ENCODE measurements around the gene COL28A1. TPM values are rescaled to one million over a fixed set of nuclear protein-coding genes. Genes with fewer than 3 reads are reported as not detected.

COL28A1 gene
- polyA plus RNA-seq, 4 donors = 1.1 to 3.1 (median 1.5) TPM

- no peaks in the 10 kb centered on the region for H3K27me3 ChIP-seq (ENCODE audit: control insufficient read depth in 3 of 3, insufficient read depth in 3 of 3, low read length in 3 of 3)
- no peak overlapping the region for H3K4me3 ChIP-seq (ENCODE audit: low read depth in 1 of 3, low read length in 3 of 3)
- no peak for FAIRE-seq
- no peaks in the 10 kb centered on the region for H3K36me3 ChIP-seq (ENCODE audit: control insufficient read depth in 3 of 3, insufficient read depth in 2 of 3, low read depth in 1 of 3, low read length in 3 of 3)
- DNase-seq = no peak
- H3K9me3 ChIP-seq (ENCODE audit: control insufficient read depth in 2 of 2, insufficient read depth in 1 of 2, low read depth in 1 of 2, low read length in 1 of 2) = peaks cover 0 to 6% of the 10 kb centered on the region in 2 donors
- 53 to 66% (median 62%) methylated on average over 5 of the region's 5 CpGs for WGBS, 3 donors
- H3K27ac ChIP-seq (ENCODE audit: low read depth in 1 of 3, low read length in 2 of 3) = no peak overlapping the region
- H3K4me1 ChIP-seq (ENCODE audit: control insufficient read depth in 3 of 3, insufficient read depth in 2 of 3, low read depth in 1 of 3, low read length in 2 of 3) = no peaks in the 10 kb centered on the region
These were observed 96.8 kb downstream of the COL28A1 start for GRCh38 chr7:7438851-7439250.

- H3K4me1 ChIP-seq (ENCODE audit: control insufficient read depth in 3 of 3, insufficient read depth in 2 of 3, low read depth in 1 of 3, low read length in 2 of 3) = peaks cover 0 to 3% (median 0%) of the 10 kb centered on the region in 3 donors
- no peaks in the 10 kb centered on the region for H3K27me3 ChIP-seq (ENCODE audit: control insufficient read depth in 3 of 3, insufficient read depth in 3 of 3, low read length in 3 of 3)
- H3K27ac ChIP-seq (ENCODE audit: low read depth in 1 of 3, low read length in 2 of 3) = no peak overlapping the region
- H3K4me3 ChIP-seq (ENCODE audit: low read depth in 1 of 3, low read length in 3 of 3) = no peak overlapping the region
- no peak for DNase-seq
- whole genome bisulfite sequencing, 3 donors = 85 to 97% (median 97%) methylated on average over 1 of the region's 1 CpG
- no peak for FAIRE-seq
- H3K36me3 ChIP-seq (ENCODE audit: control insufficient read depth in 3 of 3, insufficient read depth in 2 of 3, low read depth in 1 of 3, low read length in 3 of 3) = no peaks in the 10 kb centered on the region
- peaks cover 0 to 4% of the 10 kb centered on the region in 2 donors for H3K9me3 ChIP-seq (ENCODE audit: control insufficient read depth in 2 of 2, insufficient read depth in 1 of 2, low read depth in 1 of 2, low read length in 1 of 2)
These were observed 99.7 kb downstream of the COL28A1 start for GRCh38 chr7:7435978-7436377.

GRCh38 chr7:7434329-7434728 is 101.3 kb downstream of the COL28A1 start:
- FAIRE-seq (no peak), DNase-seq (no peak)
- Histone ChIP-seq H3K27me3 (ENCODE audit: control insufficient read depth in 3 of 3, insufficient read depth in 3 of 3, low read length in 3 of 3) (no peaks in the 10 kb centered on the region), H3K4me3 (ENCODE audit: low read depth in 1 of 3, low read length in 3 of 3) (no peak overlapping the region), H3K4me1 (ENCODE audit: control insufficient read depth in 3 of 3, insufficient read depth in 2 of 3, low read depth in 1 of 3, low read length in 2 of 3) (peaks cover 0 to 3% (median 0%) of the 10 kb centered on the region in 3 donors), H3K9me3 (ENCODE audit: control insufficient read depth in 2 of 2, insufficient read depth in 1 of 2, low read depth in 1 of 2, low read length in 1 of 2) (no peaks in the 10 kb centered on the region), H3K36me3 (ENCODE audit: control insufficient read depth in 3 of 3, insufficient read depth in 2 of 3, low read depth in 1 of 3, low read length in 3 of 3) (no peaks in the 10 kb centered on the region), H3K27ac (ENCODE audit: low read depth in 1 of 3, low read length in 2 of 3) (no peak overlapping the region)
- whole genome bisulfite sequencing, 3 donors = 46 to 78% (median 73%) methylated on average over 3 of the region's 3 CpGs

GRCh38 chr7:7433811-7434210 is 101.9 kb downstream of the COL28A1 start:
- FAIRE-seq (no peak), DNase-seq (peak in 1 of 2 donors; percentile 36)
- Histone ChIP-seq H3K36me3 (ENCODE audit: control insufficient read depth in 3 of 3, insufficient read depth in 2 of 3, low read depth in 1 of 3, low read length in 3 of 3) (no peaks in the 10 kb centered on the region), H3K27me3 (ENCODE audit: control insufficient read depth in 3 of 3, insufficient read depth in 3 of 3, low read length in 3 of 3) (no peaks in the 10 kb centered on the region), H3K27ac (ENCODE audit: low read depth in 1 of 3, low read length in 2 of 3) (no peak overlapping the region), H3K4me3 (ENCODE audit: low read depth in 1 of 3, low read length in 3 of 3) (no peak overlapping the region), H3K9me3 (ENCODE audit: control insufficient read depth in 2 of 2, insufficient read depth in 1 of 2, low read depth in 1 of 2, low read length in 1 of 2) (no peaks in the 10 kb centered on the region), H3K4me1 (ENCODE audit: control insufficient read depth in 3 of 3, insufficient read depth in 2 of 3, low read depth in 1 of 3, low read length in 2 of 3) (peaks cover 0 to 3% (median 0%) of the 10 kb centered on the region in 3 donors)
- 46 to 59% (median 47%) methylated on average over 1 of the region's 1 CpG for WGBS, 3 donors

- DNase-seq (no peak), FAIRE-seq (no peak)
- WGBS, 3 donors = 91 to 93% (median 91%) methylated on average over 7 of the region's 7 CpGs
- H3K36me3 ChIP-seq (ENCODE audit: control insufficient read depth in 3 of 3, insufficient read depth in 2 of 3, low read depth in 1 of 3, low read length in 3 of 3) = no peaks in the 10 kb centered on the region
- H3K27ac ChIP-seq (ENCODE audit: low read depth in 1 of 3, low read length in 2 of 3) = no peak overlapping the region
- peaks cover 0 to 3% (median 0%) of the 10 kb centered on the region in 3 donors for H3K4me1 ChIP-seq (ENCODE audit: control insufficient read depth in 3 of 3, insufficient read depth in 2 of 3, low read depth in 1 of 3, low read length in 2 of 3)
- no peak overlapping the region for H3K4me3 ChIP-seq (ENCODE audit: low read depth in 1 of 3, low read length in 3 of 3)
- no peaks in the 10 kb centered on the region for H3K9me3 ChIP-seq (ENCODE audit: control insufficient read depth in 2 of 2, insufficient read depth in 1 of 2, low read depth in 1 of 2, low read length in 1 of 2)
- H3K27me3 ChIP-seq (ENCODE audit: control insufficient read depth in 3 of 3, insufficient read depth in 3 of 3, low read length in 3 of 3) = no peaks in the 10 kb centered on the region
These were observed 102.7 kb downstream of the COL28A1 start for GRCh38 chr7:7432979-7433378.

GRCh38 chr7:7428806-7429205 is 106.9 kb downstream of the COL28A1 start:
- DNase-seq = no peak
- 82 to 91% (median 88%) methylated on average over 4 of the region's 4 CpGs for WGBS, 3 donors
- FAIRE-seq = no peak

GRCh38 chr7:7427363-7427762 is 108.3 kb downstream of the COL28A1 start:
- Histone ChIP-seq H3K27ac (ENCODE audit: low read depth in 1 of 3, low read length in 2 of 3) (no peak overlapping the region), H3K4me3 (ENCODE audit: low read depth in 1 of 3, low read length in 3 of 3) (no peak overlapping the region), H3K27me3 (ENCODE audit: control insufficient read depth in 3 of 3, insufficient read depth in 3 of 3, low read length in 3 of 3) (no peaks in the 10 kb centered on the region), H3K36me3 (ENCODE audit: control insufficient read depth in 3 of 3, insufficient read depth in 2 of 3, low read depth in 1 of 3, low read length in 3 of 3) (no peaks in the 10 kb centered on the region), H3K4me1 (ENCODE audit: control insufficient read depth in 3 of 3, insufficient read depth in 2 of 3, low read depth in 1 of 3, low read length in 2 of 3) (peaks cover 0 to 4% (median 3%) of the 10 kb centered on the region in 3 donors), H3K9me3 (ENCODE audit: control insufficient read depth in 2 of 2, insufficient read depth in 1 of 2, low read depth in 1 of 2, low read length in 1 of 2) (no peaks in the 10 kb centered on the region)
- WGBS, 3 donors = 88 to 100% (median 95%) methylated on average over 1 of the region's 1 CpG
- DNase-seq = no peak
- FAIRE-seq = no peak

More at GRCh38 chr7:7428806-7429205, 106.9 kb downstream of the COL28A1 start:
- Histone ChIP-seq H3K36me3 (ENCODE audit: control insufficient read depth in 3 of 3, insufficient read depth in 2 of 3, low read depth in 1 of 3, low read length in 3 of 3) (no peaks in the 10 kb centered on the region), H3K4me1 (ENCODE audit: control insufficient read depth in 3 of 3, insufficient read depth in 2 of 3, low read depth in 1 of 3, low read length in 2 of 3) (peaks cover 0 to 6% (median 3%) of the 10 kb centered on the region in 3 donors), H3K27ac (ENCODE audit: low read depth in 1 of 3, low read length in 2 of 3) (no peak overlapping the region), H3K27me3 (ENCODE audit: control insufficient read depth in 3 of 3, insufficient read depth in 3 of 3, low read length in 3 of 3) (no peaks in the 10 kb centered on the region), H3K9me3 (ENCODE audit: control insufficient read depth in 2 of 2, insufficient read depth in 1 of 2, low read depth in 1 of 2, low read length in 1 of 2) (no peaks in the 10 kb centered on the region), H3K4me3 (ENCODE audit: low read depth in 1 of 3, low read length in 3 of 3) (no peak overlapping the region)

- no peak for DNase-seq
- Histone ChIP-seq H3K9me3 (ENCODE audit: control insufficient read depth in 2 of 2, insufficient read depth in 1 of 2, low read depth in 1 of 2, low read length in 1 of 2) (no peaks in the 10 kb centered on the region), H3K36me3 (ENCODE audit: control insufficient read depth in 3 of 3, insufficient read depth in 2 of 3, low read depth in 1 of 3, low read length in 3 of 3) (no peaks in the 10 kb centered on the region), H3K4me3 (ENCODE audit: low read depth in 1 of 3, low read length in 3 of 3) (no peak overlapping the region), H3K27me3 (ENCODE audit: control insufficient read depth in 3 of 3, insufficient read depth in 3 of 3, low read length in 3 of 3) (no peaks in the 10 kb centered on the region), H3K27ac (ENCODE audit: low read depth in 1 of 3, low read length in 2 of 3) (no peak overlapping the region), H3K4me1 (ENCODE audit: control insufficient read depth in 3 of 3, insufficient read depth in 2 of 3, low read depth in 1 of 3, low read length in 2 of 3) (peaks cover 0 to 3% (median 3%) of the 10 kb centered on the region in 3 donors)
- WGBS, 3 donors = 76 to 93% (median 79%) methylated on average over 2 of the region's 2 CpGs
- no peak for FAIRE-seq
These were observed 109.0 kb downstream of the COL28A1 start for GRCh38 chr7:7426676-7427075.

GRCh38 chr7:7425321-7425720 is 110.4 kb downstream of the COL28A1 start:
- WGBS, 3 donors = 81 to 90% (median 82%) methylated on average over 7 of the region's 7 CpGs
- no peak overlapping the region for H3K4me3 ChIP-seq (ENCODE audit: low read depth in 1 of 3, low read length in 3 of 3)
- no peak overlapping the region for H3K27ac ChIP-seq (ENCODE audit: low read depth in 1 of 3, low read length in 2 of 3)
- no peaks in the 10 kb centered on the region for H3K27me3 ChIP-seq (ENCODE audit: control insufficient read depth in 3 of 3, insufficient read depth in 3 of 3, low read length in 3 of 3)
- no peaks in the 10 kb centered on the region for H3K36me3 ChIP-seq (ENCODE audit: control insufficient read depth in 3 of 3, insufficient read depth in 2 of 3, low read depth in 1 of 3, low read length in 3 of 3)
- H3K4me1 ChIP-seq (ENCODE audit: control insufficient read depth in 3 of 3, insufficient read depth in 2 of 3, low read depth in 1 of 3, low read length in 2 of 3) = peaks cover 0 to 3% (median 3%) of the 10 kb centered on the region in 3 donors
- DNase-seq (no peak), FAIRE-seq (no peak)
- no peaks in the 10 kb centered on the region for H3K9me3 ChIP-seq (ENCODE audit: control insufficient read depth in 2 of 2, insufficient read depth in 1 of 2, low read depth in 1 of 2, low read length in 1 of 2)
